Muscle layer of duodenum (tissue), 2 donors: Measurements from ENCODE around the gene TOR2A.

ENCODE experiments used
- H3K27ac ChIP-seq: one replicate; pipeline ENCODE4 v1.7.0; 2013; ENCODE audit warnings: mild to moderate bottlenecking, low read length
- H3K27me3 ChIP-seq: one replicate; pipeline ENCODE4 v1.7.0; 2013; ENCODE audit warnings: low read depth, mild to moderate bottlenecking, control low read depth, low read length
- H3K36me3 ChIP-seq, 2 donors: one replicate each; pipeline ENCODE4 v1.7.0; 2013; ENCODE audit warnings: low read length in 2 of 2, control low read depth in 1 of 2, mild to moderate bottlenecking in 1 of 2; ENCODE audit not compliant: insufficient read depth in 2 of 2, control insufficient read depth in 1 of 2
- H3K4me1 ChIP-seq, 2 donors: one replicate each; pipeline ENCODE4 v1.7.0; 2013; ENCODE audit warnings: low read length in 2 of 2, mild to moderate bottlenecking in 2 of 2, control low read depth in 1 of 2, moderate library complexity in 1 of 2; ENCODE audit not compliant: insufficient read depth in 2 of 2, control insufficient read depth in 1 of 2
- H3K4me3 ChIP-seq, 2 donors: one replicate each; pipeline ENCODE4 v1.7.0; 2013; ENCODE audit warnings: low read length in 2 of 2, low read depth in 1 of 2, mild to moderate bottlenecking in 1 of 2
- H3K9me3 ChIP-seq, 2 donors: one replicate each; pipeline ENCODE4 v1.7.0; 2013; ENCODE audit warnings: low read length in 2 of 2, control low read depth in 1 of 2, mild to moderate bottlenecking in 1 of 2; ENCODE audit not compliant: control insufficient read depth in 1 of 2
- donor health status: healthy.

TOR2A gene

GRCh38 chr9:127735530-127736185 is 564 bp upstream of the TOR2A start:
- Histone ChIP-seq H3K4me3 (peak overlapping the region in 1 of 2 donors; percentile 81), H3K9me3 (no peaks in the 10 kb centered on the region), H3K27ac (peak overlapping the region; percentile 1), H3K27me3 (no peaks in the 10 kb centered on the region), H3K4me1 (peaks cover 9 to 21% of the 10 kb centered on the region in 2 donors), H3K36me3 (peaks cover 0 to 15% of the 10 kb centered on the region in 2 donors)

GRCh38 chr9:127734247-127734746 is 797 bp downstream of the TOR2A start:
- H3K27me3 ChIP-seq, result no peaks in the 10 kb centered on the region
- H3K4me1 ChIP-seq, result peaks cover 4 to 18% of the 10 kb centered on the region in 2 donors
- H3K27ac ChIP-seq, result peak overlapping the region; percentile 67
- H3K9me3 ChIP-seq, result no peaks in the 10 kb centered on the region
- H3K4me3 ChIP-seq, result peak overlapping the region; percentile 59 to 81
- H3K36me3 ChIP-seq, result peaks cover 0 to 15% of the 10 kb centered on the region in 2 donors

GRCh38 chr9:127733614-127734013 is 1.5 kb downstream of the TOR2A start:
- Histone ChIP-seq H3K4me3 (no peak overlapping the region), H3K27ac (no peak overlapping the region), H3K36me3 (peaks cover 0 to 15% of the 10 kb centered on the region in 2 donors), H3K4me1 (peaks cover 4 to 18% of the 10 kb centered on the region in 2 donors), H3K9me3 (no peaks in the 10 kb centered on the region), H3K27me3 (no peaks in the 10 kb centered on the region)

GRCh38 chr9:127732444-127732843 is 2.6 kb downstream of the TOR2A start:
- H3K4me1 ChIP-seq, result peaks cover 4 to 18% of the 10 kb centered on the region in 2 donors
- H3K36me3 ChIP-seq, result peaks cover 0 to 15% of the 10 kb centered on the region in 2 donors
- H3K27me3 ChIP-seq, result no peaks in the 10 kb centered on the region
- H3K9me3 ChIP-seq, result no peaks in the 10 kb centered on the region
- H3K4me3 ChIP-seq, result no peak overlapping the region
- H3K27ac ChIP-seq, result no peak overlapping the region

- no peaks in the 10 kb centered on the region for H3K9me3 ChIP-seq
- peaks cover 4 to 18% of the 10 kb centered on the region in 2 donors for H3K4me1 ChIP-seq
- H3K36me3 ChIP-seq, result peaks cover 0 to 15% of the 10 kb centered on the region in 2 donors
- no peak overlapping the region for H3K27ac ChIP-seq
- no peaks in the 10 kb centered on the region for H3K27me3 ChIP-seq
- no peak overlapping the region for H3K4me3 ChIP-seq
These were observed 3.2 kb downstream of the TOR2A start for GRCh38 chr9:127731938-127732337.

- Histone ChIP-seq H3K27me3 (no peaks in the 10 kb centered on the region), H3K9me3 (no peaks in the 10 kb centered on the region), H3K4me3 (no peak overlapping the region), H3K4me1 (peaks cover 4 to 18% of the 10 kb centered on the region in 2 donors), H3K36me3 (peaks cover 0 to 15% of the 10 kb centered on the region in 2 donors), H3K27ac (no peak overlapping the region)
These were observed 4.2 kb downstream of the TOR2A start for GRCh38 chr9:127730799-127731410.

GRCh38 chr9:127730262-127730661 is 4.8 kb downstream of the TOR2A start:
- Histone ChIP-seq H3K27ac (no peak overlapping the region), H3K9me3 (no peaks in the 10 kb centered on the region), H3K4me1 (peaks cover 0 to 14% of the 10 kb centered on the region in 2 donors), H3K27me3 (no peaks in the 10 kb centered on the region), H3K36me3 (peaks cover 0 to 15% of the 10 kb centered on the region in 2 donors), H3K4me3 (no peak overlapping the region)

- H3K27ac ChIP-seq, result no peak overlapping the region
- H3K4me3 ChIP-seq, result no peak overlapping the region
- peaks cover 0 to 15% of the 10 kb centered on the region in 2 donors for H3K36me3 ChIP-seq
- peaks cover 0 to 15% of the 10 kb centered on the region in 2 donors for H3K4me1 ChIP-seq
- no peaks in the 10 kb centered on the region for H3K27me3 ChIP-seq
- H3K9me3 ChIP-seq, result no peaks in the 10 kb centered on the region
These were observed 5.4 kb downstream of the TOR2A start for GRCh38 chr9:127729522-127730256.

GRCh38 chr9:127728808-127729207 is 6.3 kb downstream of the TOR2A start:
- no peak overlapping the region for H3K27ac ChIP-seq
- no peaks in the 10 kb centered on the region for H3K27me3 ChIP-seq
- peaks cover 0 to 9% of the 10 kb centered on the region in 2 donors for H3K4me1 ChIP-seq
- no peak overlapping the region for H3K4me3 ChIP-seq
- peaks cover 0 to 15% of the 10 kb centered on the region in 2 donors for H3K36me3 ChIP-seq
- no peaks in the 10 kb centered on the region for H3K9me3 ChIP-seq

- Histone ChIP-seq H3K9me3 (no peaks in the 10 kb centered on the region), H3K27ac (no peak overlapping the region), H3K27me3 (no peaks in the 10 kb centered on the region), H3K36me3 (peaks cover 0 to 5% of the 10 kb centered on the region in 2 donors), H3K4me1 (peaks cover 0 to 7% of the 10 kb centered on the region in 2 donors), H3K4me3 (no peak overlapping the region)
These were observed 8.2 kb downstream of the TOR2A start for GRCh38 chr9:127726871-127727270.

- H3K9me3 ChIP-seq, result no peaks in the 10 kb centered on the region
- H3K27ac ChIP-seq, result no peak overlapping the region
These were observed 11.1 kb downstream of the TOR2A start for GRCh38 chr9:127724012-127724411.

More at GRCh38 chr9:127724012-127724411, 11.1 kb downstream of the TOR2A start:
- Histone ChIP-seq H3K36me3 (no peaks in the 10 kb centered on the region), H3K4me1 (peaks cover 0 to 5% of the 10 kb centered on the region in 2 donors), H3K4me3 (no peak overlapping the region), H3K27me3 (no peaks in the 10 kb centered on the region)
